ENCODE data around the gene DGKZ.

DNA sequence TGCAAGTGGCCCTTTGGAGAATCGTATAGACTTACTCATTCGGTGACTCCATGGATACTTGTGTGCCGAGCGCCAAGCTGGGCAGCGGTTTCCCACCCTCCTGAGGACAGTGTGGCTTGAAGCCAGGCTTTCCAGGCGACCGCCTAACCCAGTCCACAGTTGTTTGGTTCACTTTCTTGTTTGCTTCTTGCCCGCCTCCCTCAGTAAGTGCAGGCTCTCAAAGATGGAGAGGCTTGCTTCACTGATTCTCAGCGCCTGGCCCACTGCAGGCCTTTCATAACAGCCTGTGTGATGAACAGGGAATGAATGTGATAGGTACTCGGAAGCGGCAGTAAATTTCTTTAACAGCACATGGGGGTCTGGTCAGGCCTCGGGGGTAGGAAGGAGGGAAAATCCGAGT, 23.0 kb downstream of the DGKZ start:
- no peak for TF ChIP-seq POLR2A (IDR thresholded peaks at IDR 0.05; ENCODE audit: low read length)
- no peak for TF ChIP-seq GATA1 (IDR thresholded peaks at IDR 0.05; ENCODE audit: low read depth, low read length)
